ENCODE data around the gene EFTUD2. TPM values are rescaled to one million over a fixed set of nuclear protein-coding genes. Genes with fewer than 3 reads are reported as not detected.

EFTUD2 gene
- total and polyA plus RNA-seq, 4 donors, result 19.8 to 84.3 (median 33.3) TPM

GRCh38 chr17:44915862-44916780 lies 16.9 kb upstream of the EFTUD2 start:
- 88% methylated on average over 11 of the region's 11 CpGs for WGBS
- Histone ChIP-seq H3K4me1 (ENCODE audit: control insufficient read depth in 4 of 4, insufficient read depth in 4 of 4, low read length in 3 of 4) (peaks cover 0 to 15% (median 9%) of the 10 kb centered on the region in 4 donors), H3K9ac (ENCODE audit: low read depth in 1 of 2, low read length in 2 of 2) (no peak overlapping the region), H3K27me3 (ENCODE audit: control insufficient read depth in 4 of 4, insufficient read depth in 4 of 4, low read length in 3 of 4) (no peaks in the 10 kb centered on the region), H3K9me3 (ENCODE audit: control insufficient read depth in 4 of 4, low read length in 3 of 4) (no peaks in the 10 kb centered on the region), H3K4me3 (ENCODE audit: low read depth in 1 of 3, low read length in 3 of 3) (no peak overlapping the region), H3K27ac (ENCODE audit: low read depth in 1 of 2, low read length in 2 of 2) (no peak overlapping the region), H3K36me3 (ENCODE audit: control insufficient read depth in 4 of 4, insufficient read depth in 3 of 4, low read depth in 1 of 4, low read length in 3 of 4) (no peaks in the 10 kb centered on the region)
- TF ChIP-seq FOXA1 (IDR thresholded peaks at IDR 0.05) (no peak), NR2F2 (IDR thresholded peaks at IDR 0.05) (peak; percentile 34)
- DNase-seq (ENCODE audit: low spot score), result no peak

- H3K9me3 ChIP-seq (ENCODE audit: control insufficient read depth in 4 of 4, low read length in 3 of 4), result no peaks in the 10 kb centered on the region
- no peak within 1 kb of the TSS for H3K4me3 ChIP-seq (ENCODE audit: low read depth in 1 of 3, low read length in 3 of 3)
- peaks cover 0 to 19% (median 10%) of the 10 kb centered on the region in 4 donors for H3K4me1 ChIP-seq (ENCODE audit: control insufficient read depth in 4 of 4, insufficient read depth in 4 of 4, low read length in 3 of 4)
- H3K36me3 ChIP-seq (ENCODE audit: control insufficient read depth in 4 of 4, insufficient read depth in 3 of 4, low read depth in 1 of 4, low read length in 3 of 4), result no peaks in the 10 kb centered on the region
- DNase-seq (ENCODE audit: low spot score), result no peak
- TF ChIP-seq CTCF (IDR thresholded peaks at IDR 0.05; ENCODE audit: low read depth, low read length, missing input control) (no peak), FOXA1 (IDR thresholded peaks at IDR 0.05) (no peak), NR2F2 (IDR thresholded peaks at IDR 0.05) (no peak), GABPA (IDR thresholded peaks at IDR 0.05 in 1 of 2, conservative IDR thresholded peaks at IDR 0.05 in 1 of 2) (no peak), HNF4G (IDR thresholded peaks at IDR 0.05) (no peak), RAD21 (IDR thresholded peaks at IDR 0.05) (no peak), ATF3 (IDR thresholded peaks at IDR 0.05) (no peak), FOXA2 (IDR thresholded peaks at IDR 0.05) (no peak), EGR1 (IDR thresholded peaks at IDR 0.05; ENCODE audit: low read depth in 2 of 2) (no peak), TAF1 (conservative IDR thresholded peaks at IDR 0.05) (no peak), RXRA (IDR thresholded peaks at IDR 0.05) (no peak), YY1 (IDR thresholded peaks at IDR 0.05) (no peak), SP1 (IDR thresholded peaks at IDR 0.05) (no peak), REST (IDR thresholded peaks at IDR 0.05) (no peak), HNF4A (conservative IDR thresholded peaks at IDR 0.05) (no peak), MAX (IDR thresholded peaks at IDR 0.05) (no peak), ZBTB33 (IDR thresholded peaks at IDR 0.05) (no peak), JUND (IDR thresholded peaks at IDR 0.05) (no peak)
- WGBS, result 92% methylated on average over 17 of the region's 17 CpGs
- no peak within 1 kb of the TSS for H3K9ac ChIP-seq (ENCODE audit: low read depth in 1 of 2, low read length in 2 of 2)
- no peaks in the 10 kb centered on the region for H3K27me3 ChIP-seq (ENCODE audit: control insufficient read depth in 4 of 4, insufficient read depth in 4 of 4, low read length in 3 of 4)
- H3K27ac ChIP-seq (ENCODE audit: low read depth in 1 of 2, low read length in 2 of 2), result no peak within 1 kb of the TSS
These were observed 16.1 kb upstream of the EFTUD2 start, which contains the start of gene GFAP for GRCh38 chr17:44915321-44915726. Gene GFAP, minus strand, starts transcription at chr17:44915500. Its CDS starts 14 bp downstream, at chr17:44915486.

All from liver (tissue), 9 donors.